HG03575 (cell line): ENCODE data around the gene FLT1.

ENCODE experiments used
- ATAC-seq: cut with Tn5 transposase; IDR thresholded peaks from one replicate; pipeline ENCODE4 v1.9.1; 2021; ENCODE audit not compliant: unreplicated experiment, insufficient number of reproducible peaks, low FRiP score; ENCODE audit errors: extremely low read depth

The FLT1 gene

DNA sequence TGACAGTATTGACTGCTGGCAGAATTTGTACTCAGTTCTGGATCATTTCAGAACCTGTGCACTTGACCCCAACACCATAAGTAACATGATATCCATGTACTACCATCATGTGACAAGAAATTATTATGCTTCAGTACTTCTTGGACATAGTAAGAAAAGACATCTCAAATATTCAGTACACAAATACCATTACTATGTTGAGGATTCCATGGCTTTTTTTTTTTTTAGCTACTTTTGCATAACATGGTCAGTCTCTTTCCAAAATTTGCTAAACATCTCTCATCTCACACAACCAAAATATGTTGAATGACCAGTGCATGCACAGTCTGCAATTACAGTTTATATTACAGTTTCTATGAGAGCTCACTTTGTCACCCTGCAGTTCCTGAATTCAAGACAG, 85.3 kb downstream of the FLT1 start:
- no peak for ATAC-seq

DNA sequence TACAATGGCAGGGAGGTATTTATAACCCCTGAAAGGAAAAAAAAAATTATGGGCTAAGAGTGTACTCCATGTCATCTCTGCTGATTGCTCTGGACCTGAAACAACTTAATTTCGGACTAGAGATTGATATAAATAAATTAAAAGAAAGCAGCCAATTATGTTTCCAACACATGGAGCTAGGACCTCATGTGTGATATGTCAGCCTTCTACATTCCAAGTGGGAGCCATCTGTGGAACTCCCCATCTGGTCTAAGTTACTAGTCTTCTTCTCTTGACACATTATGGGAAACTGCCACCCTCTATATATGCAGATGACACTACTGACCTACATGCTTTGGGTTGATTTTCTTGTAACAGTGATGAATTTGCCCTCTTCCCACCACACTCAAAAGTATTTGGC, 86.1 kb downstream of the FLT1 start:
- no peak for ATAC-seq

DNA sequence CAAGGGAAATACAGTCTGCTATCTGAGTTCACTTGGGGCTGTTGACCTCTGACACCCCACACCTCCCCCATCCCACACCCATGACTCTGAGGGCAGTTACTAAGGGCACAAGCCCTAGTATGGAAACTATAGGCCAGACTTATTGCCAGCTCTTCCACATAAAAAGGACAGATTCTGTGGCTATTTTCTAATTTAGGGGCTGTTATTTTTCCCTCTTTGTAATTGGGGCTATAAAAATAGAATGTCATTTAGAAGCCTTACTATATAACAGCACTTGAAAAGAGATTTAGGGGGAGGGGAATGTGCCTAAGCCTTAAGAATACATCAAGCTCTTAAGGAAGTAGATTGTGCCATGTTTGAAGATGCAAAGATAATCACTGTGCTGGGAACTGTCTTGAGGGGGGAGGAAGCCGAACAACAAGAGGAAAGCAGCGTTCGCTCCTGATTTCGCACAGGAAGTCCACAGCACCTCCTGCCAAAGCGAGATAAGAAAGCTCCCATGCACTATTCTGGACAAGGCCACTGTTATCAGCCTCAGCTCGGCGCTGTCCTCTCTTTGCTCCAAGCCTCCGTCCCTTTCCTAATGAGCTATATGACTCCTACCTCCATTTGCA, 86.6 kb downstream of the FLT1 start:
- ATAC-seq = no peak

- no peak for ATAC-seq
Measured at GRCh38 chr13:28406733-28407266, 88.1 kb downstream of the FLT1 start.

- ATAC-seq = no peak
Measured at GRCh38 chr13:28402057-28402381, 92.9 kb downstream of the FLT1 start.

GRCh38 chr13:28401303-28402056, 93.4 kb downstream of the FLT1 start:
- ATAC-seq = no peak

DNA sequence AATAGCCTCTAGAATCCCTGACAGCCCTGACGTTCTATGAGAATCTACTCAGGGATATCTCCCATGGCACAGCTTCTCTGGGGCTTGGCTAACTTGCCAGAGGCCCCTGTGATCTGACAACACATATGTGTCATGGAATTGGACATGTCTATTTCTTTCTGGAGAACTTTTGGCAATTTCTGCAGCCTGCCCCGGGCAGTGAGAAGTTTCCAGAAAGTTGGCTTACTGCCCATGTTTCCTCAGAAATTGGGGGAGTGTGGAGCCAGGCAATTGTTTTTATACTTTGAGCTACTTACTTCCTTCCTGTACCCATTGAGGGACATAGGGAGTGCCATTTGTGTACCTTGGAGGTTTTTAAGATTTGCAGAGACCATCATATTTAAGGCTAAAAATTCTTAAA, 98.9 kb downstream of the FLT1 start:
- ATAC-seq = no peak

DNA sequence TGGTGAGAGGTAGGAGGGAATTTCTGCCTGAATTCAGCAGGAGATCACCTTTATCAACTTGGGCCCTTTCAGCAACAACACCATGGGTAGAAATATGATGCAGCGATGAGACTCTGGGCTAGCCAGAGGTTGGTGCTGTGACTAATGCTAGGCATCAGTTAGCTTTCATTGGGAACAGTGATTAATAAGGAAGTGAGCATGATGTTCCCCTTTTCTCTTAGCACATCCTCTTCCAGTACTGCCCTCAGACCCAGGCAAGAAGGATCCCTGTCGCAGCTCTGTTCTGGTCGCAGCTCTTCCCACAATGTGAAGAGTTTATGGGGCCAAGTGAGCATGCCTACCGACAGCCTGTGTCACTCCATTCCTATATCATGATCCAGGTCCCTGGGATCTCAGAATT, 100.5 kb downstream of the FLT1 start:
- ATAC-seq = no peak

GRCh38 chr13:28392896-28393505, 101.9 kb downstream of the FLT1 start:
- ATAC-seq = no peak

DNA sequence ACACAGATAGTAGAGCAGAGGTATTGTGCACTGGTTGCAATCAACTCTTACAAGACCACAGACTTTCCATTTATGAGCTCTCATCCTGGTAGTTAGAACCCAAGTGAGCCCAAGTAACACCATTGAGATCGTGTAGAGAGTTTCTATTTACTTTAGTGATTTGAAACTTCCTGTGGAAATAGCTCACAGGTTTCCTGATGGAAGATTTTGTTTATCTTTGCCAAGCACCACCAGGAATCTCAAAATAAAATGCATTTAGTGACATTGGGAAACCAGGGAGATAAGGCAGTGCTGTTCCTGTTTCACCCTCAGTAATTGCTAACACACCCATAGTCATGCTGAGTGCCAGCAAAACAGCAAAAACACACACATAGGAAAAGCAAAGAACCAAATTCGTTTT, 102.5 kb downstream of the FLT1 start:
- no peak for ATAC-seq

DNA sequence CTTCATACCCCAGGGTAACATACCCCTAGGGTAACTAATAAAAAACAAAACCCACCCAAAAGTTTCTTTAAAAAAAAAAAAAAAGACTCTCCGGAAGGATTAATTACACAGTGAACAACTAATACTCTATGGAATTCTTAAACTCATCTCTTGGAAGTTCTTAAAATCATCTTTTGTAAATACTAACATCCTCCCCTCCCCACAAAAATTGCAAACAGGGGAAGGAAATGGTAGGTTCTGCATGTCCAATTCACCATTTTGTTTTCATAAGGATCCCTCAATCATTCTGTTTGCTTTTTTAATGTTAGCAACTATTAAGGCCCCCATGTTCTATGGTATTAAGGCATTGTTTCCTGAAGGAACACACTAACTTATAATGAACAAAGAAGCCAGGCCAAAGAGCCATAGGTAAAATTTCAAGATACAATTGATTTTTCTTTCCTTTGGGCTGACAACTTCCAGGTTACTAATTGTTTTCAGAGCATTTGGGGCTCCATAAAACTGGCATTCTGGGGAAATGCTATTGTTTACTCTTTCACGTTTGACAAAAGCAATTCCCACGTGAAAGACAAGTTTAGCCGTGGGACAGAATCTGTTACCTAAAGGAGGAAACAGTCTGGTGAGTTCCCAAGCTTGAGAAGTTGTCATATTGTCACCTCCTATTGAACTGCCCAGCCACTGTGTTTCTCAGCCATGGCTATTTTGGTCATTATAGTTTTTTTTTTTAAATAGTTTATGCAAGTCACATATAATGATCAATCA, 107.0 kb downstream of the FLT1 start:
- no peak for ATAC-seq

DNA sequence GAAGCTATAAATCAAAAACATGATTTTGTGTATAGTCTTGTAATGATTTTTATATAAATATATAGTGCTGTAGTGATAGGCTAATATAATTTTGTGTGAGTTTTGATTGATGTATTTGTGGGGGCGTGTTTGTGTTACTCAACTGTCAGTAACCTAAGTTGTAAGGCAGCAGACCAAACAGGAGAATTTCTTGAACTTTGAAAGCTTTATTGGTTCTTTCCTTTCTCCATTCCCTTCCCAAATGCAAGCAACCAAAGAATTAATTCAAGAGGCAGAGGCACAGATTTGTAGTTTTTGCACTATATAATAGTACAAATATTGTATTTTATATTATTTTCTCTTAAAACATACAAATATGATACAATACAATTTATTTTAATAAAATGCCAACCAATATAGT, 109.6 kb downstream of the FLT1 start:
- ATAC-seq = no peak

DNA sequence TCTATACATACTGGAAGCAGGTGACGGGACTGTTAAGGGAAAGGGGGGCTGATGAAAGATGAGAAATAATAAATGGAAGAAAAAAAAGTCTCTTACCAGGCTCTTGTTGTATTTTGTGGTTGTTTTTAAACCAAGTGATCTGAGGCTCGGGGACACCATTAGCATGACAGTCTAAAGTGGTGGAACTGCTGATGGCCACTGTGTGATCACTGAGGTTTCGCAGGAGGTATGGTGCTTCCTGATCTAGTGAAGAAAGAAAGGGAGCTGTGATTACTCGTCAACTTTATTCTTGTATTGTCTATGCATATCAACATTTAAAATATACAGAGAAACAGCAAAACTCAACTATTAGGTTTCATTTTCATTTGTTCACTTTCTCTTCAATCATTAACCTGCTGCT, 110.1 kb downstream of the FLT1 start:
- ATAC-seq = no peak

DNA sequence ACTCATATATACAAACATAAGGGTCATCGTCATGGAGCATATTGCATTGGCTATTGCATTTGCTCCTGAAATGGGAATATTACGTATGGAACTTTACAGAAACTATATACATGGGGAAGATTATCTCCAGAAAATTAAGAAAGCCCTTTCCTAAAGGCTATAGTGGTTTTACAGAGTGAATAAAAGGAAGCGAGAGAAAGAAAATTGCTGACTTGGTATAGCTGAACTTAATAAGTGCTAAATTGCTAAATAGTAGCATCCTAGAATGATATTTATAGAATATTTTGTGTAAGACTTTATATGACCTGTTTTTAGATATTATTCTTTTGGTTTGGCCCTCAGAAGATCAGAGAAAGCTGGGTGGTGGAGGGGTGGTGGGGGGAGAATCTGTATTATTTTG, 114.6 kb downstream of the FLT1 start:
- no peak for ATAC-seq

GRCh38 chr13:28379371-28380083, 115.4 kb downstream of the FLT1 start:
- no peak for ATAC-seq

DNA sequence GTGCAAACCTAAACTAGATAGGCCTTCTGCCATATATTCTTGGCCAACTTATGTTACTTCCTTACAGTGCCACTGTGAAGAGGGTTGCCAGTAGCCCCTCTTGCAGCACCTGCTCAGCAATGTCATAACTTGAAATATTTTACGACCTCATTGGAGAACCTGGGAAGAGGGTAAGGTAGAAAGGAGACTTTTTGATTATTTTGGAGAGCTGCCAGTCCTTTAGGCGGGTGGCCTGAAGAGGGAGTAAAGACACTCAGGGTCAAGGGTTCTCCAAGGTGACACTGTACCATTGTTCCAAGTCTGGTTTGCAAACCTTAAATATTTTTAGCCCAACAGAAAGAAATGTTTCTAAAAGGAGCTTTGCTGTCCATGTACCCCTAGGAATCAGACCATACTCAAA, 118.3 kb downstream of the FLT1 start:
- ATAC-seq = no peak

DNA sequence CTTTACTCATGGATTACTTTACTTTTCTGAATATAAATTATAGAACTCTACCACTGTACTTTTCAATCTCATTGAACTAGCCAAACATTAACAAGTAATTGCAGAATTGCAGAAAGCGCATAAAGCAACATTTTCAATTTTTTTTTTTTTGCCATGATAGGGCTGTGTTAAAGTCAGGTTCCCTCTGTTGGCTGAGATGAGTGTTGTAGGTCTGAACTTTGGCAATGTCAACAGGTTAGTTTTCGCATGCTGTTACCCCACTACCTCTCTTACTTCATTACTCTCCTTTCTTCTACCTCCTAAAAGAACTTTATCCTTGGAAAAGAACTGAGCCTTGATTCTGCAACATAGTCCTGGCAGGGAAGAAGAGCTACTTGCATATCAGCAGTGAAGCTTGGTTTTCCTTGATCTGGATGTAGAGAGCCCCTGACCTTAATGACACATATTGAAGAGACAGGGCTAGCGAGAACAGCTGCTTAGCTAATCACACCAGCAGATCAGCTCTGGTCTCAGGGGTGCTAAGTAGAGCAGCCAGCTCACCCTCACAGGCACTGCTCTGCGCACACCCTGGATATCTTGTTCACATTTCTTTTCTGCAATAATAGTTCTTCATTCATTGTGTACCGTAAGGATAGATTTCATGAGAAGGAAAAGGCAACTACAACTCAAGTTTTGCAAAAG, 119.5 kb downstream of the FLT1 start:
- no peak for ATAC-seq

DNA sequence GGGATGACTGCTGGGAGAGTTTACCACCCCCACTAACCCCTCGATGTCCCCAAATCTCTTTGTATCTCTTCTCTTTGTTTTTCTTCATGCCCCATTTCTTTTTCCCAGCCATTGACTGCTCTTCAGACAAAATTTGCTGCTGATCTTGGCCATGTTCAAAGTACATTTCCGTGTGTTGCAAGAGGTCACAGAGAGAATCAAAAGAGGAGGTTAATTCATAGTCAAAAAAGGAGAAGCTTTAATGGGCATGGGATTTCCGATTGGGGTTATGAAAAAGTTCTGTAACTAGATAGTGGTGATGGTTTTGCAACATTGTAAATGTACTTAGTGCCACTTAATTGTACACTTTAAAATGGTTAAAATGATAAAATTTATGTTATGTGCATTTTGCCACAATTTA, 121.1 kb downstream of the FLT1 start:
- no peak for ATAC-seq

DNA sequence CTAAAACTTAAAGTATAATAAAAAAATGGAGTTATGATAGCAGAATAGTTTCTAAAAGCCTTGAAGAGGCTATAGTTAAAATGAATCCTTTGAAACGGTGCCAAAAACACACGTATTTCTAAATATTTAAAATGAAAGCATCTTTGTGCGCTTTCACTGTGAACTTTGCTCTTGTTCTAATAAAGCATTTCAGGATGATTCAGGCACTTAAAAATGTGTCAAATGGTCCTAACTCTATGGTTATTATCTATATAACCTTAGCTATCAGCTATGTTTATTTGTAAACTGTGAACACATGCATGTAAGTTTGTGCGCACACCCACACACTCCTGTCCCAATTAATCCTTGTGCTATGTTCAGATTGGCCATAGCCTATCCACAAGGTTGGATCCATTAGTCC, 124.5 kb downstream of the FLT1 start:
- no peak for ATAC-seq
